ENCODE data around the gene CUTA. TPM values are rescaled to one million over a fixed set of nuclear protein-coding genes. Genes with fewer than 3 reads are reported as not detected.
A peak's percentile ranks its signal among the peaks of the same experiment; 100 is the strongest.

The CUTA gene
- polyA plus RNA-seq, 2 donors = 80.2 to 119 TPM

DNA sequence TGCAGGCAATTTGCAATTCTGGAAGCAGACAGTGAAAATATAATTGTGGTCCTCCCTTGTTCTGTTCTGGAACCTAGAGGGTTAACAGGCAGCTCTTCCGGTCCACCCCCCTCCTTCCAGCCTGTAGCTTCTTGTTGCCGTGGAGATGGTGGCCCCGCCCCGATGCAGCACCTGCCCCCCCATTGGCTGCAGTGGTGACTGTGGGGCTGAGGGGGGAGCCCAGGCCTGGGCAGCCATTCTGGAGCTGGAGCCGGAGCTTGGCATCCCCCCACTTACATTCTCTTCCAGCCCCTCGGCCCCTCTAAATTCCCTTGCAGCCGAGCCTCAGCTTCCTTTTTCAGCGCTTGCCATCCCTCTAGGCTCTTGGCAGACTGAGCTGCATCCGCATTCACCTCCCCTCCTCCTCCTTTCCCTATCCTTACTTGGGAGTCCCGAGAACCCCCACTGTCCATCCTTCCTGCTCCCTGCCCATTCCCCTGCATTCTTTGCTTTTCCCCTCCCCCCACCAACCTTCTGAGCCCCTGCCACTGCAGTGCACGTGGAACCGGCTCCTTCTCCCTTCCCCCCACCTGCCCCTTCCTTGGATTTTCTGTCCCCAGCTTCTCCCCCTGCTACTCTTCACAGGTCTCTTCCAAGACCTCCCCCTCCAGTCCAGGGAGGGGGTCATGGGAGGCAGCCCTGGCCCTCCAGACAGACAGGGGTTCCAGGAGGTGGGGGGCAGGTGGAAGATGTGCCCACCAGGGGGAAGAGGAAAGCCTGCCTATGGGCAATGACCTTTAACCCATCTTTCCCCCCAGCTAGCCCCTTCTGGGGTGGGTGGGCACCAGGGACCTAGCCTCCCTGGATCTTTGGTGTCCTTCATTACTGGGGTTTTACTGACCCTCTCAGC lies 13.3 kb upstream of the CUTA start:
- Histone ChIP-seq H3K27me3 (ENCODE audit: control insufficient read depth in 1 of 2, insufficient read depth in 2 of 2, low read length in 2 of 2) (no peaks in the 10 kb centered on the region), H3K4me1 (ENCODE audit: control insufficient read depth in 2 of 2, insufficient read depth in 2 of 2, low read length in 1 of 2) (peaks cover 2 to 14% of the 10 kb centered on the region in 2 donors), H3K4me3 (ENCODE audit: low read depth in 1 of 2, low read length in 2 of 2) (no peak overlapping the region), H3K27ac (ENCODE audit: low read depth in 2 of 2, low read length in 1 of 2) (no peak overlapping the region), H3K36me3 (ENCODE audit: control insufficient read depth in 2 of 2, insufficient read depth in 2 of 2, low read length in 1 of 2) (peaks cover 6% of the 10 kb centered on the region in 2 donors), H3K9me3 (ENCODE audit: control insufficient read depth in 2 of 2, insufficient read depth in 1 of 2, low read depth in 1 of 2, low read length in 1 of 2) (no peaks in the 10 kb centered on the region)
- 4 to 9% methylated on average over 12 of the region's 12 CpGs for whole genome bisulfite sequencing, 2 donors

DNA sequence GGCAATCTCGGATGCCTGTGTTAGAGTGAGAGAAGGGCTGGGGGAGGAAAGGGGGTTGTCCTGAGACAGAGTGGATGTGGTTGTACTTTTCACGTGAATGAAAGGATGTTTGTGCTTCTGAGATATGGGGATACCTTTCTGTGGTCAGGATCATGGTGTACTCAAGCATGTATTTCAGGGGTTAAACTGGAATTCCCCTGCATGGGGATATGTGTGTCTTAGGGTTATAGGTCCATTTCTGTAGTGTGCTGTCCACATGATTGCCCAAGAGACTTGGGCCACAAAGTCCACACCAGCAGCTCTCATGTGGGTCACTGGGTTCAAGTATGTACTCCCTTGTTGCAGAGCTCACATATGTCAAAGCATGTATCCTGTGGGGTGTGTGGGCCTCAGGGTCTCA lies 12.4 kb upstream of the CUTA start:
- WGBS, 2 donors = 36 to 49% methylated on average over 2 of the region's 2 CpGs
- no peak overlapping the region for H3K4me3 ChIP-seq (ENCODE audit: low read depth in 1 of 2, low read length in 2 of 2)
- no peaks in the 10 kb centered on the region for H3K27me3 ChIP-seq (ENCODE audit: control insufficient read depth in 1 of 2, insufficient read depth in 2 of 2, low read length in 2 of 2)
- H3K27ac ChIP-seq (ENCODE audit: low read depth in 2 of 2, low read length in 1 of 2) = peak overlapping the region in 1 of 2 donors; percentile 22
- H3K9me3 ChIP-seq (ENCODE audit: control insufficient read depth in 2 of 2, insufficient read depth in 1 of 2, low read depth in 1 of 2, low read length in 1 of 2) = no peaks in the 10 kb centered on the region
- H3K4me1 ChIP-seq (ENCODE audit: control insufficient read depth in 2 of 2, insufficient read depth in 2 of 2, low read length in 1 of 2) = peaks cover 2 to 14% of the 10 kb centered on the region in 2 donors
- peaks cover 3 to 4% of the 10 kb centered on the region in 2 donors for H3K36me3 ChIP-seq (ENCODE audit: control insufficient read depth in 2 of 2, insufficient read depth in 2 of 2, low read length in 1 of 2)

DNA sequence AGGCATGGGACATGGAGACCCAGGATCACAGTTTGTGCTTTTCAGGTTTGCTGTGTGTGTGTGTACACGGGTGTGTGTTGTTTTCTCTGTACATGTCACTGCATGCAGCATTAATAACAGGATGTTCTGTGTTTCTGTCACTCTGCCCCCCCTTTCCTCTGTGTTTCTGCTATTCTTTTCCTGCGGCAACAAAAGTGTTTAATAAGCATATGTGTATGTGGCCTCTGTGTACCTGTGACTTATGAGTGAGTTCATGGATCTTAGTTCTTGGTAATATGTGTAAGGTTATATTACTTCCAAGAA lies 11.8 kb upstream of the CUTA start:
- Histone ChIP-seq H3K27me3 (ENCODE audit: control insufficient read depth in 1 of 2, insufficient read depth in 2 of 2, low read length in 2 of 2) (no peaks in the 10 kb centered on the region), H3K4me1 (ENCODE audit: control insufficient read depth in 2 of 2, insufficient read depth in 2 of 2, low read length in 1 of 2) (peaks cover 2 to 19% of the 10 kb centered on the region in 2 donors), H3K36me3 (ENCODE audit: control insufficient read depth in 2 of 2, insufficient read depth in 2 of 2, low read length in 1 of 2) (peaks cover 0 to 3% of the 10 kb centered on the region in 2 donors), H3K9me3 (ENCODE audit: control insufficient read depth in 2 of 2, insufficient read depth in 1 of 2, low read depth in 1 of 2, low read length in 1 of 2) (no peaks in the 10 kb centered on the region), H3K27ac (ENCODE audit: low read depth in 2 of 2, low read length in 1 of 2) (peak overlapping the region; percentile 80 to 81), H3K4me3 (ENCODE audit: low read depth in 1 of 2, low read length in 2 of 2) (no peak overlapping the region)
- 11 to 26% methylated on average over 2 of the region's 2 CpGs for WGBS, 2 donors

DNA sequence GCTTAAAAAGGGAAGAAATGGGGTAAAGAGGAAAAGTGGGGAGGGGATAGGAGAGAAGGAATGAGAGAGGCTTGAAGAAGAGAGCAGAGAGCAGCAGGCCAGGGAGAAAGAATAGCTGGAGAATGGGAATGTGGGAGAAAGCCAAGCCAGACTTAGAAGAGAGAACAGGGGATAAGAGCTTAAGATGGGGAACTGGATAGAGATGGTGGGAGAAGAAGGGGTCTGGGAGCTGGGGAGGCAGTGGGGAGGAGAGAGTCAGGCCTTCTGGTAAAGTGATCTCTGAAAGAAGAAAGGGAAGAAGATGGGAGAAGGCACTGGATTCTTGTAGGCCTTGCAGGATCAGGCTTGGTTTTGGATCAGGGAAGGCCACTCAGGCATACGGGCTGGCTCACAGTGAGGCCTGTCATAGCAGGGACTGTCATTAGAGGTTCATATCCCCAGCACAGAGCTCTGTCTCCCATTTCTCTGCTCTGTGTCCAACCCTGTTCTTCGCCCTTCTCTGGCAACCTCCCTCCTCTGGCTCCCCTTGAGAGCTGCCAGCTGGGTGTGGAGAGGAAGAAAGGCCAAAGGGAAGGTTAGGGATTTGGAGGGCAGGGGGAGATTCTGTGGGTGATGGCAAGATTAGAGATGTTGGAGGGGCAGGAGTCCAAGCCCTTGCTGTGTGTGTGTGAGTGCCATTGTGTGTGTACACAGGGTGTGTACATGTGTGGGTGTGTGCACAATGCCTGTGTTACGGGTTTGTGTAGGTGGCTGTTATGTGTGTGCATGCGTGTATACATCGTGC lies 11.3 kb upstream of the CUTA start:
- H3K4me3 ChIP-seq (ENCODE audit: low read depth in 1 of 2, low read length in 2 of 2) = no peak overlapping the region
- H3K27me3 ChIP-seq (ENCODE audit: control insufficient read depth in 1 of 2, insufficient read depth in 2 of 2, low read length in 2 of 2) = no peaks in the 10 kb centered on the region
- no peaks in the 10 kb centered on the region for H3K9me3 ChIP-seq (ENCODE audit: control insufficient read depth in 2 of 2, insufficient read depth in 1 of 2, low read depth in 1 of 2, low read length in 1 of 2)
- WGBS, 2 donors = 37 to 47% methylated on average over 5 of the region's 5 CpGs
- H3K36me3 ChIP-seq (ENCODE audit: control insufficient read depth in 2 of 2, insufficient read depth in 2 of 2, low read length in 1 of 2) = peaks cover 0 to 3% of the 10 kb centered on the region in 2 donors
- peak overlapping the region; percentile 80 to 81 for H3K27ac ChIP-seq (ENCODE audit: low read depth in 2 of 2, low read length in 1 of 2)
- peaks cover 2 to 22% of the 10 kb centered on the region in 2 donors for H3K4me1 ChIP-seq (ENCODE audit: control insufficient read depth in 2 of 2, insufficient read depth in 2 of 2, low read length in 1 of 2)

DNA sequence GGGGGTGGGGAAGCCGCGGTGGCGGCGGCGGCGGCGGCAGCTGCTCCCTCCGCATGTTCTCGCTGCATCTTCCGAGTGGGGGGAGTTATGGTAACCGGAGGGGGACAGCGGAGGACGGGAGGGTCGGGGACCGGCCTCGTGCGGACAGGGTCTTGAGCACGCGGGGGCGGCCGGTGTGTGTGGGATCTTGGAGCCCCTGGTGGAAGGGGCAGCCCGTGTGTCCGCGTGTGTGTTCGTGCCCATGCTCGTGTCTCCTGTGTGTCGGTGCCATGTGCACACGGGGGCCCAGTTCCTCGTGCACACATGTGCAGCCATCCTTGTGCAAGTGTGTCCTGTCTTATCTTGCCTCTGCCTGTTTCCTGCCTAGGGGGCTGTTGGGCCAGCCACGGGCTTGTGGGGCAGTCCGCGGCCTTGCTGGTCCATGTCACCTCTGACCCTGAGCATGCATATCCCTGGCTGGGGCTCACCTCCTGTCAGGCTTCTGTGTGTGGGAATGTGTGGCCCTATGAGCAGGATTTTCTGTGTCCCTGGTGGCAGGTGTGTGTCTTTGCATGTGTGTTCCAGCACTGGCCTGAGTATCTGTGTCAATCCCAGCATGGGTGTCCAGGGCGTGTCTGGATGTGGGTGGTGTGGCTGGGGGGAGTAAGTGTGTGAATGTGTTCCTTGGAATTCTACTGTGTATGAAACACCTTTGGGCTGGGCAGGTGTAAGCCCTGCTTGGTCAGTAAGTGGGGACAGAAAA lies 10.5 kb upstream of the CUTA start:
- Histone ChIP-seq H3K9me3 (ENCODE audit: control insufficient read depth in 2 of 2, insufficient read depth in 1 of 2, low read depth in 1 of 2, low read length in 1 of 2) (no peaks in the 10 kb centered on the region), H3K36me3 (ENCODE audit: control insufficient read depth in 2 of 2, insufficient read depth in 2 of 2, low read length in 1 of 2) (peaks cover 0 to 3% of the 10 kb centered on the region in 2 donors), H3K4me1 (ENCODE audit: control insufficient read depth in 2 of 2, insufficient read depth in 2 of 2, low read length in 1 of 2) (peaks cover 2 to 22% of the 10 kb centered on the region in 2 donors), H3K4me3 (ENCODE audit: low read depth in 1 of 2, low read length in 2 of 2) (peak overlapping the region; percentile 51 to 68), H3K27me3 (ENCODE audit: control insufficient read depth in 1 of 2, insufficient read depth in 2 of 2, low read length in 2 of 2) (no peaks in the 10 kb centered on the region), H3K27ac (ENCODE audit: low read depth in 2 of 2, low read length in 1 of 2) (peak overlapping the region; percentile 80 to 81)
- WGBS, 2 donors = 3% methylated on average over 13 to 33 of the region's 33 CpGs

DNA sequence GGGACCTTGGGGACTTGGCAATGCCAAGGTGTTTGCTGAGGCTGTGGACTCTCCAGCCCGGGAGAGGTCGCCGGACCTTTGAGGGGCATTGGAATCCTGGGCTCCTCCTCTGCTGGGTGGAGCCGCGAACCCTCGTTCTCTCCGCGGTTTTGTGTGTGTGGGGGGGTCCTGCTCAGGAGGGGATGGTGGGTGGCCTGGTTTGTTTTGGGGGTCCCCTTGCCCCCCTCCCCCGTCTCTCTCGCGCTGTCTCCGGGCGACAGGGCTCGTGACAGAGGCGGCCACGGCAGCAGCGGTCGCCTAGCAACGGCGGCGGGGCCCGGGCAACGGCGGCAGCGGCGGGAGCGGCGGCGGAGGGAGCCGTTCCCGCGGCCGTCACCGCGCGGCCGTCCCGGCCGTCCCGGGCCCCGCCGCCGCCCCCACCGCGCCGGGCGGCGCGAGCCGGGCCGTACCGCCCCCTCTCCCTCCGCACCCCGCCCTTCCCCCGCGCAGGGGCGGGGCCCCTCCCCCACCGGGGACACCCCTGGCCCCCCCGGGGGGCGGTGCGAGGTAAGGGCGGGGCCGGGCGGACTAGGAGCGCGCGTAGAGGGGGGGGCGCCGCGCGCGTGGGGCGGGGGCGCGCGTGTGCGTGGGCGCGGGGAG lies 9.8 kb upstream of the CUTA start:
- H3K4me3 ChIP-seq (ENCODE audit: low read depth in 1 of 2, low read length in 2 of 2) = peak overlapping the region; percentile 55 to 68
- H3K36me3 ChIP-seq (ENCODE audit: control insufficient read depth in 2 of 2, insufficient read depth in 2 of 2, low read length in 1 of 2) = peaks cover 0 to 3% of the 10 kb centered on the region in 2 donors
- no peaks in the 10 kb centered on the region for H3K9me3 ChIP-seq (ENCODE audit: control insufficient read depth in 2 of 2, insufficient read depth in 1 of 2, low read depth in 1 of 2, low read length in 1 of 2)
- 0 to 1% methylated on average over 19 to 78 of the region's 79 CpGs for WGBS, 2 donors
- H3K27me3 ChIP-seq (ENCODE audit: control insufficient read depth in 1 of 2, insufficient read depth in 2 of 2, low read length in 2 of 2) = no peaks in the 10 kb centered on the region
- peak overlapping the region; percentile 80 to 81 for H3K27ac ChIP-seq (ENCODE audit: low read depth in 2 of 2, low read length in 1 of 2)
- H3K4me1 ChIP-seq (ENCODE audit: control insufficient read depth in 2 of 2, insufficient read depth in 2 of 2, low read length in 1 of 2) = peaks cover 2 to 22% of the 10 kb centered on the region in 2 donors

- WGBS, 2 donors = 8 to 11% methylated on average over 12 of the region's 12 CpGs
- Histone ChIP-seq H3K36me3 (ENCODE audit: control insufficient read depth in 2 of 2, insufficient read depth in 2 of 2, low read length in 1 of 2) (peaks cover 0 to 3% of the 10 kb centered on the region in 2 donors), H3K4me3 (ENCODE audit: low read depth in 1 of 2, low read length in 2 of 2) (peak overlapping the region; percentile 55 to 68), H3K9me3 (ENCODE audit: control insufficient read depth in 2 of 2, insufficient read depth in 1 of 2, low read depth in 1 of 2, low read length in 1 of 2) (no peaks in the 10 kb centered on the region), H3K27me3 (ENCODE audit: control insufficient read depth in 1 of 2, insufficient read depth in 2 of 2, low read length in 2 of 2) (no peaks in the 10 kb centered on the region), H3K4me1 (ENCODE audit: control insufficient read depth in 2 of 2, insufficient read depth in 2 of 2, low read length in 1 of 2) (peaks cover 2 to 22% of the 10 kb centered on the region in 2 donors), H3K27ac (ENCODE audit: low read depth in 2 of 2, low read length in 1 of 2) (peak overlapping the region; percentile 95 to 96)
Measured at GRCh38 chr6:33426590-33427511, 8.9 kb upstream of the CUTA start.

GRCh38 chr6:33425668-33426577 lies 8.0 kb upstream of the CUTA start:
- peak overlapping the region; percentile 95 to 96 for H3K27ac ChIP-seq (ENCODE audit: low read depth in 2 of 2, low read length in 1 of 2)
- H3K27me3 ChIP-seq (ENCODE audit: control insufficient read depth in 1 of 2, insufficient read depth in 2 of 2, low read length in 2 of 2) = no peaks in the 10 kb centered on the region
- H3K4me3 ChIP-seq (ENCODE audit: low read depth in 1 of 2, low read length in 2 of 2) = peak overlapping the region; percentile 55 to 61
- no peaks in the 10 kb centered on the region for H3K9me3 ChIP-seq (ENCODE audit: control insufficient read depth in 2 of 2, insufficient read depth in 1 of 2, low read depth in 1 of 2, low read length in 1 of 2)
- H3K4me1 ChIP-seq (ENCODE audit: control insufficient read depth in 2 of 2, insufficient read depth in 2 of 2, low read length in 1 of 2) = peaks cover 2 to 22% of the 10 kb centered on the region in 2 donors
- H3K36me3 ChIP-seq (ENCODE audit: control insufficient read depth in 2 of 2, insufficient read depth in 2 of 2, low read length in 1 of 2) = no peaks in the 10 kb centered on the region
- 1% methylated on average over 36 to 42 of the region's 43 CpGs for WGBS, 2 donors
